AG04449 (cell line): Measurements from ENCODE around the gene MAPKBP1.

ENCODE experiments used
- CTCF ChIA-PET: fragments of 350-600 bp; formaldehyde crosslinking; extraction: SDS; loops from one replicate; lab custom pipeline; 2021; ENCODE audit warnings: antibody characterized with exemption; lab: Yijun Ruan, JAX
- POLR2A ChIA-PET: fragments of 400-600, 350-600 bp; formaldehyde crosslinking; extraction: SDS; loops from one replicate; lab custom pipeline; 2020; ENCODE audit warnings: antibody characterized with exemption, inconsistent platforms; lab: Yijun Ruan, JAX
- DNase-seq: peaks from one replicate; pipeline ENCODE4 v3.0.0-alpha.2; 2010; ENCODE audit warnings: low read depth, low spot score
- H3K4me3 ChIP-seq: 2 replicates; pipeline ENCODE4 v1.5.1; 2011; ENCODE audit warnings: low read depth, mild to moderate bottlenecking, control low read depth, low read length
- CTCF ChIP-seq: IDR thresholded peaks from one replicate; pipeline ENCODE4 v1.5.1; 2011; ENCODE audit warnings: mild to moderate bottlenecking, moderate library complexity, low read length, control low read depth, inconsistent platforms; ENCODE audit not compliant: insufficient read depth; ENCODE audit errors: missing control alignments

MAPKBP1 gene

GRCh38 chr15:41849861-41850260 lies 75.6 kb downstream of the MAPKBP1 start:
- no peak for TF ChIP-seq CTCF
- ChIA-PET CTCF (no interaction called here), POLR2A (no interaction called here)

GRCh38 chr15:41850482-41851166 lies 76.3 kb downstream of the MAPKBP1 start:
- no peak for DNase-seq
- no peak for TF ChIP-seq CTCF
- ChIA-PET CTCF (interaction anchor here (1.0 kb wide), 1 partner anchor 206 kb away, joined by 3 read pairs; no protein-coding TSS in a partner anchor), POLR2A (no interaction called here)
- H3K4me3 ChIP-seq, result no peak overlapping the region

More at GRCh38 chr15:41849861-41850260, 75.6 kb downstream of the MAPKBP1 start:
- DNase-seq, result no peak
- H3K4me3 ChIP-seq, result no peak overlapping the region

- no peak for TF ChIP-seq CTCF
- CTCF ChIA-PET, result interaction anchor here (1.0 kb wide), 1 partner anchor 205 kb away, joined by 3 read pairs; no protein-coding TSS in a partner anchor
- POLR2A ChIA-PET, result no interaction called here
- no peak for DNase-seq
- no peak overlapping the region for H3K4me3 ChIP-seq
These were observed 76.9 kb downstream of the MAPKBP1 start for GRCh38 chr15:41851167-41851523.

GRCh38 chr15:41851755-41852370 lies 77.6 kb downstream of the MAPKBP1 start:
- ChIA-PET CTCF (interaction anchor here (1.2 kb wide), 1 partner anchor 53 kb away, joined by 3 read pairs; no protein-coding TSS in a partner anchor), POLR2A (no interaction called here)
- no peak overlapping the region for H3K4me3 ChIP-seq
- no peak for TF ChIP-seq CTCF
- DNase-seq, result no peak

GRCh38 chr15:41852736-41853590 lies 78.7 kb downstream of the MAPKBP1 start:
- ChIA-PET POLR2A (no interaction called here), CTCF (interaction anchor here (1.2 kb wide), 1 partner anchor 52 kb away, joined by 3 read pairs; no protein-coding TSS in a partner anchor)
- no peak for DNase-seq
- no peak overlapping the region for H3K4me3 ChIP-seq
- TF ChIP-seq CTCF, result no peak
